Effector CD4-positive, alpha-beta T cell (primary cell): ENCODE results near the gene CD93.

Source experiments
- DNase-seq: peaks from one replicate; pipeline ENCODE4 v3.0.0-alpha.2; 2020

CD93 gene

DNA sequence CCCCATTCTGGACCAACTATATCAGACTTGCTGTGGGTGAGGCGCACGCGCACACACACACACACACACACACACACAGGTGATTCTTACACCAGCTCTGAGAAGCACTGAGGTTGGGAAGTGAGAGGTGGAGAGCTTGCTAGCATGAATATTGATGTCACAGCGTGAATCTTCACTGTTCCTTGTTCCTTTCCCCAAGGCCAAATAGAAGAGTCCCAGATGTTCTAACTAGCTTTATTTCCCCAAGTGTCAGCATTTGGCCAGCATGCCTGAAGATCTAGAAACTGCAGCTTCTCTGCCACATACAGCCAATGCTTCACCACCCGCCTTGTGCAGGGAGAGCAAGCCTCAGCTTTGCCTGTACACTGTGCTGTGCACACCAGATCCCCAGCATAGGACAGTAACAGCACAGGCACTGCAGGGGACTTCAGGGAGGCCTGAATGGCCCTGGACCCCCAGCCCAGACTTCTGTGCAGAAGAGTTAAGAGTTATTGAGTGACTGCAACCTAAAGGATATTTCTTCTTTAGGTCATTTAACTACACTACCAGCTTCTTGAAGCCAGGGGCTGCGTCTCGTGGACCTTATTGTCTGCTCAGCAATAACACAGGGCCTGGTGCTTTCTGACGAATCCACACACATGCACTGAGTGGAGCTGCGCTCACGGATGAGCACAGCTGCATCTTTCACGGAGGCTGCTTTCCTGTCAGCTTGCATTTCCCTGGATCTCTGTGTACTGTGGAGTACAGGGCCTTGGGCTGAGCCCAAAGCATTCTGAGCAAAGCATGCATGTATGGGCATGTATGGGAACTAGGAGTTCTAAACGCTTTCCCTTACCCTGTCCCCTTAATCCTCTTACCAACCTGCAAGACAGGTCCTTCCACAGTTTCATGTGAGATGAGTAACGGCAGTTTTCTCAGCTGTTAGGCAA, 13.9 kb upstream of the CD93 start:
- no peak for DNase-seq

DNA sequence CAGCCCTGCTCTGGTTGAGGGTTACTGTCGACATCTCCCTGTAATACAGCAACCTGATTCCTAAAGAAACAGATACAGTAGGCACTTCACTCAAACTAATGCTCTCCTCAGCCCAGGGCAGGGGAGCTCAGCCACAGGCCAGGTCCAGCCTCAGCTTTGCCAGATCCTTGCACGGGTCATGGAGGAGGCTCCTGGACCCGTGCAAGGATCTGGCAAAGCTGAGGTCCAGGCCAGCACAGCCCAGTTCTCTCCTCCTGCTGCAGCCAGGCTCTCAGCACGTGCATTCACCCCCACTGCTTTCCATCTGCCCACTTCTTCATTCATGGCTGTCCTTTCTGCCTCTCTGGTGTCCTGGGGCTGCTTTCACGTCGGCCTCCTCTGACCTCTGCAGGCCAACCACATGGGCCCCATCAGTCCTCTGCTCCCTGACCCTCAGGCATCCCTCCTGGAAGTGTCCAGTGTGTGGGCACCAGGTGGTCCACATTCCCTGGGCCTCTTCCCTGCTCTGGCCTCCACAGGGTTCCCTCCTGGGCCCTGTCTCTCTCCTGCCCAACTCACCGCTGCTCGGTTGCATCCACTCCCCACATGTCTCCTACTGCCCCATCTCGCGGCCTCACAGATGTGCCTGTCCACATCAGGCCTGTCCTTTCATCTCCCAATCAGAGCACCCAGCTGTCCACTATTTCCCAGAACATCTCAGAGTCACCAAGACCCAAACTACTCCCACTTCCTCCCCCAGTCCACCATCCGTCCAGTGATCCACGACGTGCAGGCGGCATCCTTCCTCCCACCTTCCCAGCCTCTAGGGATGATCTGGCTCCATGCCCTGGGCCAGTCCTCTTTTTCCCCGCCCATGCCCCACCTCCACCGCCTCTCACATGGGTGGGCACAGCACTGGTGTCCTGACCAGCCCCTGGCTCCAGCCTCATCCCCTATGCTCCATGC, 11.8 kb upstream of the CD93 start:
- no peak for DNase-seq

DNA sequence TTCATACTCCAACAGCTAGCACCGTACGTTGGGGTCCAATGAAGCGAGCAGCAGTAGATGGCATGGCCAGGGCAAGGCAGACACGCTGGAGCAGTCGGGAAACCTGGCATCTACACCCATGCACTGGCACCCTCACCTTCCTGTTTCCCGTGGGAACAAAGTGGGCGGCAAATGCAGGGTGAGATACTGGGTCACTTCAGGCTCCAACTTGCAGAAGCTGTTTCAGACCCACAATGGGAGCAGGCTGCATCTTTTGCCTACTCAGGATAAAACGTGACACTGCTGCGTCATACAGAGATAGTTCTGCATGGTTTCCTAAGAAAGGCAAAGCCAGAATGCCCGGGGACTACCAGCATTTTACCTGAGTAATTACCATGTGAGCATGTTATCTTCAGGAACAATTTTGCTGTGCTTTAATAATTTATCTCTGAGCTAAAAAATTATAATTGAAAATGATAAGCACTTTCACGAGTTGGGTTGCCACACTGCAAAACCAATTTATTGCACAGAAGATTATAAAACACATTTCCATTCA, 10.9 kb upstream of the CD93 start:
- DNase-seq = no peak

DNA sequence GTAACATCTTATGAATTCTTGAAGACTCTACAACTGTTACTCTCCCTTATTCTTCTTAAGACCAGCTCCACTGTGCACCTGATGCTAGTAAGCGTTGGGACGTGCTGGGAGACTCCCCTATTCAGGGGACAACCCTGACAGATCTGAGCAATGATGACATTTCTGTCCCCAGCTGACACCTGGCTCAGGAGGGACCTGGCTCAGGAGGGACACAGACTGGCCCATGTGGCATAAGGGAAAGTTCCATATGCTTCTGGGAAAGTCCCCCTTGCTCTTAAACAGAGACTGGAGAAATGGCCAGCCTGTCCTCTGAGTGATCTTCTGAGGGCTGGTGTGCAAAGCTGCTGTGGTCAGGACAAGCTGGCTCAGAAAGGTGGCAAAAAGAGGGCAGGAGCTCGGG, 10.0 kb upstream of the CD93 start:
- no peak for DNase-seq

DNA sequence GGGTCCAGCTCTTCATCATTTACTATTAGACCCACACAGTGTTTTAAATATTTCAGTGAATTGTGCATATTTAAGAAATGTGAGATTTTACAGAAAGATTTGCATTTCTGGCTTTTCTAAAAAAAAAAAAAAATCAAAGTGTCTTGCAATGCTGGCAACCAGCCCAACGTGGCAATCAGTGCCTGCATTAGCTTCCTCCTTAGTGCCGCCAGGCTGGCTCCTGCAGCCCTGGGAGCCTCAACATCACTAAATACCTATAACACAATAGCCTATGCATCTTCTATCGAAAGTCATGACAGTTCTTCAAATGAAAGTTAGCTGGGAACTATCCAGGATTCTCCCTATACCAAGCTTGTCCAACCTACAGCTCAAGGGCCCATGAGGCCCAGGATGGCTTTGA, 9.4 kb upstream of the CD93 start:
- DNase-seq = no peak

GRCh38 chr20:23094927-23095326, 8.8 kb upstream of the CD93 start:
- no peak for DNase-seq

DNA sequence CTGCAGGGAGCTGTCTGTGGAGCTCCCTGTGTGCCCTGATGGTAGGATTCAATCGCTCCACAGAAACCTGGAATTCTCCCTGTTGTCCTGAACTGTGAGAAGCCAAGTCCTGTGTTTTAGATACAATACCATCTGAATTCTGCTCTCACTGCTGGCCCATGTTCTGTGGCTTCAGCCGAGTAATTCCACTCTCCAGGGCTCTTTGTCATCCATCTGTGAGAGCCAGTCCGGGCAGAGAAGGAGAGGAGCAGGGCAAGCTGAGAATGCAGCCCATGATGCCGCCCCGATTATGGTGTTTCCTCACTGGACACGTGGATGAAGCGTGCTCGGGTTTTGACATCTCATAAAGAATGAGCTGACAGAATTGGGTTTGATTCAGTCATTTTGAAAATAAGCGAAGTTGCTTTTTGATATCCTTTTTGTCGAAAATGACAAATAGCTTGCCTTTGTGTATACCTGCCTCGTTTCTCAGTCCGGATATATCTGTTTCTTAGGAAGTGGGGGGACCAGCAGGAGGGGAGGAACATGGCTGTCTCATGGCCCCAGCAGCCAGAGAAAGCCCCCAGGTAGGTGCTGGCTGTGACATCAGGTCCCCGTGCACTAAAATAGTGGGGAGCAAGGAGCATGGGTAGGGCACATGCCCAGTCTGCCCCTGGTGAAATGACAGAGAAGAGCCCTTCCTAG, 8.2 kb upstream of the CD93 start:
- no peak for DNase-seq

DNA sequence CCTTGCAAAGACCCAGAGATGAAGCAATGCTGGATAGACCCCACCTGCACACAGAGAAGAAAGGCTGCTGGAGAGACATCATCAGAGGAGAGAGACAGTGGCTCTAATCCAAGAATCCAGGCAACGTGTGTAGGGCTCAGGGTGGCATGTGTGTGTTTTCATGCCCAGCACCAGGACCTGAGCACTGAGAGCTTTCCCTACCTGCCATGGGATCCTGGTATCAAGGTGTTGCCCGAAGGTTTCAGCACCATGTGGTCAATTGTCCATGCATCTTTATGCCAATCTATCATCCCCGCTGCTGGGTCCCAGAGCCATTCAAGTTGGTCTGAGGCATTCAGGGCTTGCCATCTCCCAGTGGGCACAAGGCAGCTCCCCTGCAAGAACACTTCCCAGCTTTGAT, 7.5 kb upstream of the CD93 start:
- DNase-seq = no peak

GRCh38 chr20:23092861-23093495, 6.9 kb upstream of the CD93 start:
- DNase-seq = no peak

GRCh38 chr20:23092384-23092756, 6.2 kb upstream of the CD93 start:
- DNase-seq = no peak

- no peak for DNase-seq
These were observed 5.7 kb upstream of the CD93 start for GRCh38 chr20:23091721-23092383.

DNA sequence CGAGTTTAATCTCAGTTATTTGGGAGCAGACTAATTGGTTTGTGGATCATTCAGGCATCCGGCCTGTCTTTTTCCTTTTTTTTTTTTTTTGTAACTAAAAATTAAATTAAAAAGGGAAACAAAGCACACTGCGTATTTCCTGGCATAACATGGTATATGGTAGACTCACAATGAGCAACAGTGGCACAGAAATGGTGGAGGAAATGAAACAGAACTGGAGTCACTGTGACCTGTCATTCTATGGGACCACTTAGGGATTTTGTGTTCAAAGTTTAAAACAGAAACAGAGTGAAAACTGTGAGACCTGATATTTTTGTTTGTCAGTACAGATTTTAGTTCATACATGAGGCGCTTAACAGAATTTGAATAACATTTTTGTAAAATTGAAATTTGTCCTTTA, 4.8 kb upstream of the CD93 start:
- DNase-seq = no peak

GRCh38 chr20:23090147-23090546, 4.0 kb upstream of the CD93 start:
- DNase-seq = no peak

- DNase-seq = no peak
These were observed 2.7 kb upstream of the CD93 start for GRCh38 chr20:23088866-23089265.

DNA sequence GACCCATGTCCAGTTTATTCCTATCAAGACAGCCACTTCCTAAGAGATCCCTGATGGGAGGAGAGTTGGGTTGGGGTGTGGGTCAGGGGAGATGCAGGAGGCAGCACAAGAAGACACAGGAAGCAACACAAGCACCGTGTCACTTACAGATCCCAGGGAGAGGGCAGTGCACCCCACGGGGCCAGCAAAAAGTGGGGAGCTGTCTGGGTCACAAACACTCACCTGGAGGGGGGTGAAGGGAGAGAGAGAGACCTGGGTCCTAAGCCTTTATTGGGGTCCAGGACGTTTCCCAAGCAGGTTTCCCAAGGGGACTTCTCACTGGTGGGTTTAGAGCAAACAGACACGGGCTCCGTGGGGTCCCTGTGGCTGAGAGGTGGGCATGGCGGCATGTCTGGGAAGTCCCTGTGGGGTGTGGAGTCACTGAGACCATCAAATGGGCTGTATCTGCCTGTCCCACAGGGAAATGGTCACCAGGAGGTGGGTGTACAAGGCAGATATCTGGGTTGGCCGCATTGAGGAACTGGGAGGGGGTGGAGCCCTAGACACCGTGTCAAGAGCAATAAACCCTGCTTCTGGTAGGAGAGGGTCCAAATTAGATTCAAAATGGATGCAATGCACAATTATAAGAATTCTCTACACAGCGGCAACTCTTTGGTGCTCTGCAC, 1.6 kb upstream of the CD93 start:
- DNase-seq = no peak

- no peak for DNase-seq
These were observed 847 bp upstream of the CD93 start for GRCh38 chr20:23086931-23087411.

- no peak for DNase-seq
These were observed 578 bp downstream of the CD93 start for GRCh38 chr20:23085436-23086055.

DNA sequence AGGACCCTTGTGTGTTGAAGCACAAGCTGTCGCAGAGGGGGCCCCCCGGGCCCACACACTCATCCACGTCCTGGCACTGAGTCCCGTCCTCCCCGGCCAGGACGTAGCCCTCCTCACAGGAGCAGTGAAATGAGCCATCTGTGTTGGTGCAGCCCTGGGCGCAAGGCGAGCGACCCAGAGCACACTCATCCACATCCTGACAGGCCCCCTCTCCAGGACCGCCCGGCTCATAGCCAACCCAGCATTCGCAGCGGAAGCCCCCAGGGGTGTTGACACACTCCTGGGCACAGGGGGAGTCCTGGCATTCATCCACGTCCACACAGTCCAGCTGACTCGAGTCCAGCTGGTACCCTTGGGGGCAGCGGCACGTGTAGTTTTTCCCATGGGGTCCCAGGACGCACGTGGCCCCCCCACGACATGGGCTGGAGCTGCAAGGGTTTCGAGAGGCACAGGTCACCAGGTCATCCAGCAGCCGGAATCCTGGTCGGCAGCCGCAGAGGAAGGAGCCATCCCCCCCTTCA, 1.2 kb downstream of the CD93 start:
- DNase-seq = no peak

DNA sequence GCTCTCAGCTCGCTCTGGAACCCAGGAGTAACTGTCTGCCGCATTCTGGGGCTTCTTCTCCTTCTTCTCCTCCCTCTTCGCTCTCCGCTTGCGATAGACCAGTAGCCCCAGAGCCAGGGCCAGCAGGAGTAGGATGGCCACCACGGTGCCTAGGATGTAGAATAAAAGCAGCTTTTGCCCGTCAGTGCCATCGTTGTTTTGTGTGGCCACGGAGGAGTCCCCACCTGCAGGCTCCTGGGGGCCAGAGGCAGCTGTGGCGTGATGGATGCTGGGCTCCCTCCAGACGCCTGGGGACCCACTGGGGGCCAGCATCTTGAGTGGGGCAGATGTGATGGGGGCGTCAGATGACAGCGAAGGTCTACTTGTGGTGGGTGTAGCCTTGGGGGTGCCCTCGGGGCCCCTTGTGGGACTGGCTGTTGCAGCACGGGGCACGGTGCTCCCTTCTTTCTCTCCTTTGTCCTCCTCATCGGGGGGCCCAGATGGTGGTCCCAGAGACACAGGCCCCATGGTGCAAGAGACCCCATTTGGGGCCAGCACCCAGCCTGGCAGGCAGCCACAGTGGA, 1.8 kb downstream of the CD93 start:
- DNase-seq = no peak
